Endodermal cell (in vitro differentiated cells): ENCODE data around the gene GYPB. TPM values are rescaled to one million over a fixed set of nuclear protein-coding genes. Genes with fewer than 3 reads are reported as not detected.
"Not testable (repeated sequence)": the region's sequence is repeated elsewhere in the genome, so short reads cannot be mapped to it uniquely, and the experiment has no call there.

Source experiments
- DNase-seq: peaks from one replicate; pipeline ENCODE4 v3.0.0-alpha.2; 2017
- H3K27ac ChIP-seq: 2 replicates; pipeline ENCODE4 v1.5.1; 2013; ENCODE audit warnings: mild to moderate bottlenecking, low read depth, low read length, moderate library complexity
- H3K27me3 ChIP-seq: 2 replicates; pipeline ENCODE4 v1.6.1; 2013; ENCODE audit warnings: mild to moderate bottlenecking, low read length, moderate library complexity; ENCODE audit not compliant: insufficient read depth, control insufficient read depth, poor library complexity, severe bottlenecking
- H3K36me3 ChIP-seq: 2 replicates; pipeline ENCODE4 v1.7.0; 2013; ENCODE audit warnings: mild to moderate bottlenecking, low read length, moderate library complexity; ENCODE audit not compliant: control insufficient read depth, insufficient read depth
- H3K4me1 ChIP-seq: one replicate; pipeline ENCODE4 v1.7.0; 2013; ENCODE audit warnings: low read length; ENCODE audit not compliant: control insufficient read depth, insufficient read depth
- H3K4me3 ChIP-seq: 2 replicates; pipeline ENCODE4 v1.5.1; 2013; ENCODE audit warnings: mild to moderate bottlenecking, low read length, moderate library complexity
- H3K9ac ChIP-seq: 2 replicates; pipeline ENCODE4 v1.6.1; 2013; ENCODE audit warnings: mild to moderate bottlenecking, low read length, moderate library complexity; ENCODE audit not compliant: poor library complexity, severe bottlenecking; ENCODE audit errors: extremely low read depth
- H3K9me3 ChIP-seq: 2 replicates; pipeline ENCODE4 v1.6.1; 2013; ENCODE audit warnings: mild to moderate bottlenecking, low read length, moderate library complexity; ENCODE audit not compliant: control insufficient read depth
- H3K27ac Mint-ChIP-seq: 2 replicates; pipeline ENCODE4 v1.8.0; 2020; ENCODE audit warnings: mixed read lengths
- H3K27me3 Mint-ChIP-seq: 2 replicates; pipeline ENCODE4 v1.8.0; 2021; ENCODE audit warnings: mild to moderate bottlenecking, mixed read lengths; ENCODE audit not compliant: insufficient read depth
- H3K36me3 Mint-ChIP-seq: 2 replicates; pipeline ENCODE4 v1.8.0; 2020; ENCODE audit warnings: low read depth, mixed read lengths
- H3K4me1 Mint-ChIP-seq: 2 replicates; pipeline ENCODE4 v1.8.0; 2020; ENCODE audit warnings: mixed read lengths
- H3K4me3 Mint-ChIP-seq: 2 replicates; pipeline ENCODE4 v1.8.0; 2020; ENCODE audit warnings: mild to moderate bottlenecking, moderate library complexity, mixed read lengths
- H3K9me3 Mint-ChIP-seq: 2 replicates; pipeline ENCODE4 v1.8.0; 2020; ENCODE audit warnings: mild to moderate bottlenecking, mixed read lengths
- WGBS, 2 experiments: methylation state at CpG; one replicate each; pipeline versions ENCODE4 v1.1.5 to v1.1.7; 2013; ENCODE audit warnings: missing lambda C conversion rate in 2 of 2, mixed read lengths in 1 of 2; ENCODE audit not compliant: insufficient coverage in 1 of 2, insufficient read length in 1 of 2; 5-methylcytosine and 5-hydroxymethylcytosine counted together
- total RNA-seq, 2 donors: library from RNA; stranded (reverse); fragmentation: NEBNext Ultra II Directional in 1 of 2; extraction: Animal tissue kit (Norgen Biotek cat#: 25700) in 1 of 2; gene quantifications; 2 replicates in 1 of 2; 3 replicates in 1 of 2; pipeline ENCODE4 v1.2.1, GENCODE V29; 2021

GYPB gene
- total RNA-seq, 2 donors from 2014 or later = 1.2 to 1.5 TPM

DNA sequence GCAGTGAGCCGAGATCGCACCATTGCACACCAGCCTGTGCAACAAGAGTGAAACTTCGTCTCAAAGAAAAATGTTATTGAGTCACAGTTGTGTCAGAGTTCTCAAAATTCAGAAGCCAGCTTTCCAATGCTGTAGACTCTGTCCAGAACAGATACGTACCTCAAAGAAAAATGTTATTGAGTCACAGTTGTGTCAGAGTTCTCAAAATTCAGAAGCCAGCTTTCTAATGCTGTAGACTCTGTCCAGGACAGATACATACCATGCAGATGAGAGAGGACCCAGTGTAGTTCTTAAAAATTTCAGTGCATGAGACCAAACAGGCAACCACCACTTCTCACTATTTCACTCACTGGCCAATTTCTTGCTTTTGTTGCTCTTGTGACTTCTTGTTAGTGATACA is 68.2 kb downstream of the GYPB start:
- H3K27me3 Mint-ChIP-seq, DNase-seq, H3K36me3 ChIP-seq, H3K27ac ChIP-seq, H3K27ac Mint-ChIP-seq, H3K4me1 ChIP-seq, H3K4me3 Mint-ChIP-seq, H3K4me3 ChIP-seq, H3K9ac ChIP-seq, H3K27me3 ChIP-seq, H3K4me1 Mint-ChIP-seq, H3K36me3 Mint-ChIP-seq: not testable (repeated sequence)
- 92 to 95% methylated on average over 4 of the region's 4 CpGs for WGBS, 2 experiments
- H3K9me3 Mint-ChIP-seq = peaks cover 27% of the 10 kb centered on the region
- peaks cover 15% of the 10 kb centered on the region for H3K9me3 ChIP-seq

DNA sequence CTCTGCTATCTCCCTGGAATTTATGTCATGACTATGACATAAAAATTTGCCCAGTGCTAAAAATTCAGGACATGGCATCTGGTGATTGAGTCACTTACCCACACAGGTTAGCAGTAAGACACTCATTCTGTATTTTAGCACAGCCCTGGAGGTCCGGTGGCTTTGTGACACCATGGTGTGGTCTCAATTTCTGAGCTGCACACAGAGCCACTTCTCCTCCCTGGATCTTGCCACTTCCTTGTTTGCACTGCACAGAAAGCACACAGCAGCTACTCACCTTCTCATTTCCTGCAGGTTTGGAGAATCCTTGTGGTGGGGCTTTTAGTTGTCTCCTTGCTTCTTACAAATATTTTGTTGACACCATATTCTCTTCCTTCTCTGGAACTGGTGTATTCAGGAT is 69.0 kb downstream of the GYPB start:
- not testable (repeated sequence) for H3K9ac ChIP-seq, DNase-seq, H3K4me1 Mint-ChIP-seq, H3K27me3 ChIP-seq, H3K27ac ChIP-seq, H3K36me3 ChIP-seq, H3K36me3 Mint-ChIP-seq, H3K4me3 Mint-ChIP-seq, H3K4me3 ChIP-seq, H3K27ac Mint-ChIP-seq, H3K4me1 ChIP-seq, H3K27me3 Mint-ChIP-seq
- 50% methylated on average over 1 of the region's 1 CpG; no CpG with 5 or more reads in 1 of the 2 experiments for WGBS, 2 experiments
- peaks cover 27% of the 10 kb centered on the region for H3K9me3 Mint-ChIP-seq
- H3K9me3 ChIP-seq = peaks cover 15% of the 10 kb centered on the region

DNA sequence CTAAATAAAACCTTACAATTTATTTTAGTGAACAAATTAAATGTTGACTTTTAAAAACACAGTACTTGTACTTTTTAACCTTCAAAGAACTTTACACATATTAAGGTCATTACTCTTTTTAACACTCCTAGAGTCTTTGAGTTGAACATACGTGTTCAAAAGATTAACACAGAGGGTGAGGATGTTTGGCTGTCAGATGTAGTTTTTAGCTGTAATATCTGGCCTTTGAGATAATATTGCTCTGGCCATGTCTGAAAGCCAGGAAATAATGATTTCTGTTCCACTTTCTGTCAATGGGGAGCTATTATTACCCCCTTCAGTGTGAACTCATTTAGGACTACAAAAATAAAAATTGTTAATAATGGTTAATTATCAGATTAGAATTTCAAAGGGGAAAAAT is 71.7 kb downstream of the GYPB start:
- H3K9me3 Mint-ChIP-seq = peaks cover 17% of the 10 kb centered on the region
- peaks cover 15% of the 10 kb centered on the region for H3K9me3 ChIP-seq
- H3K4me3 Mint-ChIP-seq, H3K4me3 ChIP-seq, H3K4me1 ChIP-seq, H3K9ac ChIP-seq, H3K27ac ChIP-seq, H3K36me3 ChIP-seq, H3K27me3 Mint-ChIP-seq, H3K36me3 Mint-ChIP-seq, H3K27me3 ChIP-seq, H3K4me1 Mint-ChIP-seq, DNase-seq, H3K27ac Mint-ChIP-seq: not testable (repeated sequence)
- WGBS, 2 experiments = 80 to 100% methylated on average over 1 of the region's 1 CpG

Other genes starting within 250 kb of the GYPB start
- gene GYPE, start 113.8 kb downstream of the GYPB start, total RNA-seq = under 1 TPM in 1 of 2 donors, not detected in 1; 0.48 TPM
- under 1 TPM in 1 of 2 donors, not detected in 1; 0.58 TPM for gene GYPA, start 121.3 kb upstream of the GYPB start, total RNA-seq